Colonic mucosa (tissue), 4 donors: ENCODE results near the gene SPEN. TPM values are rescaled to one million over a fixed set of nuclear protein-coding genes. Genes with fewer than 3 reads are reported as not detected.
"Not testable (repeated sequence)": the region's sequence is repeated elsewhere in the genome, so short reads cannot be mapped to it uniquely, and the experiment has no call there.

Source experiments
- DNase-seq: peaks from one replicate; pipeline ENCODE4 v3.0.0-alpha.2; 2020
- H3K27ac ChIP-seq: fragments of 200-600 bp; one replicate; pipeline ENCODE4 v1.8.0; 2021
- H3K27me3 ChIP-seq: fragments of 200-600 bp; one replicate; pipeline ENCODE4 v1.8.0; 2021
- H3K36me3 ChIP-seq: fragments of 200-600 bp; one replicate; pipeline ENCODE4 v1.8.0; 2021
- H3K4me1 ChIP-seq: fragments of 200-600 bp; one replicate; pipeline ENCODE4 v1.8.0; 2021; ENCODE audit warnings: mild to moderate bottlenecking
- H3K4me3 ChIP-seq: fragments of 200-600 bp; one replicate; pipeline ENCODE4 v1.8.0; 2021
- H3K9ac ChIP-seq, 2 donors: one replicate each; pipeline ENCODE4 v1.7.0; 2013; ENCODE audit warnings: control low read depth in 2 of 2, low read depth in 2 of 2, low read length in 2 of 2
- H3K9me3 ChIP-seq: fragments of 200-600 bp; one replicate; pipeline ENCODE4 v1.8.0; 2021
- CTCF ChIP-seq: fragments of 200-600 bp; IDR thresholded peaks from one replicate; pipeline ENCODE4 v1.8.0; 2022; ENCODE audit warnings: antibody characterized with exemption, mild to moderate bottlenecking
- intact Hi-C: fragments of 100-400 bp; cut with DNase I; formaldehyde crosslinking; loops from one replicate; pipeline ENCODE4 v1.14.1; 2022
- total RNA-seq, 2 donors: library from RNA; stranded (reverse); fragmentation: NEBNext Ultra II Directional in 1 of 2; extraction: Animal tissue kit (Norgen Biotek cat#: 25700) in 1 of 2; gene quantifications; one replicate each; pipeline ENCODE4 v1.2.1, GENCODE V29; 2021
- donor health status: healthy.
- donor health status: DM: no; HTN: no; CAD: no.
- donor health status: DM: no; HTN: no; CAD: no.

The SPEN gene
- total RNA-seq, 2 donors from 2014 or later = 40.9 to 42.5 TPM

DNA sequence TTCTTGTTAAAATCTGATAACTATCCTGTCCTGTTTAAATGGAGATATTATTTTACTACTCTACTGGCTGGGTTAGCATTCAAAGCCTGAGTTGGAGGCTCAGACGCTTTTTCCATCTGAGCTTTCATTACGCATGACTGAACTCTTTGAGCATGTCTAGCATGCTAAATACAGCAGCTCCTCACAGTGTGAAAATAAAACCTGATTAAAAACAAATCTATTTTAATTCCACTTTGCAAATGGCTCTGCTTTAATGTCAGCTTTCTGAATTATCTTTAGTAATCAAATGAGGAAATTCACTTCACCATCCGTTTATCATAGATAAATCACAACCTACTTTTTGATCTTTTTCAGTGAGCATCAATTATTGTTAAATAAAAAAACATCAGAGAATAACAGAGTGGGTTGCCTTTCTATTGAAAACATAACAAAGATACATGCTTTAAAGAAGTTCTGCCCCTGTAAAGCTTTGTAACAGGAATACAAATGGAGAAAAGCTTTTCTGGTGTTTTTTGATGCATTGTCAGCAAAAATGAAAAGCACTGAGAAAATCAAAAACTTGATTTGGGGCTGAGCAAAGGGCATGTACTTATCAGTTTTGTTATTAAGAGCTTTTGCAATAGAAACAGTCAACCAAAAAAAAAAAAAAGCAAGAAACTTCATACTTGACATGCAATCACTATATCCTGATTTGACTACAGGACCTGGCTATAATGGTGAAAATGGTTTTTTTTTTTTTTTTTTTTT, 3.5 kb upstream of the SPEN start:
- H3K4me1 ChIP-seq = no peaks in the 10 kb centered on the region
- intact Hi-C loops = no loop called here
- DNase-seq = no peak
- no peak overlapping the region for H3K27ac ChIP-seq
- H3K27me3 ChIP-seq = no peaks in the 10 kb centered on the region
- H3K36me3 ChIP-seq = no peaks in the 10 kb centered on the region
- H3K4me3 ChIP-seq = no peak overlapping the region
- no peak for TF ChIP-seq CTCF
- no peak overlapping the region for H3K9ac ChIP-seq
- no peaks in the 10 kb centered on the region for H3K9me3 ChIP-seq

GRCh38 chr1:15846056-15846455, 1.5 kb upstream of the SPEN start:
- DNase-seq, H3K4me3 ChIP-seq, H3K4me1 ChIP-seq, H3K27ac ChIP-seq, H3K27me3 ChIP-seq, H3K36me3 ChIP-seq, H3K9me3 ChIP-seq, H3K9ac ChIP-seq: not testable (repeated sequence)
- intact Hi-C loops = loop anchor here (5.0 kb wide), 1 partner anchor 41 kb away; no protein-coding TSS in a partner anchor

DNA sequence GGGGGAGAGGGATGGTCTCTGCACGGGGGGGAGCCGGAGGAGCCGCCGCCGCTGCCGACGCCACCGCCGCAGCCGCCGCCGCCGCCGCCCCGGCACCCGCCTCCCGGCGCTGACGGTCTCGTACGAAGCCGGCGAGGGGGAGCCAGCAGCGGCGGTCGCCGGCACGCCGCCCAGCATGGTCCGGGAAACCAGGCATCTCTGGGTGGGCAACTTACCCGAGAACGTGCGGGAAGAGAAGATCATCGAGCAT, 311 bp downstream of the SPEN start:
- Histone ChIP-seq H3K9ac (peak overlapping the region; percentile 78 to 99), H3K4me1 (peaks cover 8% of the 10 kb centered on the region), H3K9me3 (no peaks in the 10 kb centered on the region), H3K36me3 (no peaks in the 10 kb centered on the region), H3K27ac (peak overlapping the region; percentile 97), H3K4me3 (peak overlapping the region; percentile 85), H3K27me3 (no peaks in the 10 kb centered on the region)
- intact Hi-C loops = loop anchor here (5.0 kb wide), 1 partner anchor 39 kb away; no protein-coding TSS in a partner anchor
- no peak for TF ChIP-seq CTCF
- no peak for DNase-seq

DNA sequence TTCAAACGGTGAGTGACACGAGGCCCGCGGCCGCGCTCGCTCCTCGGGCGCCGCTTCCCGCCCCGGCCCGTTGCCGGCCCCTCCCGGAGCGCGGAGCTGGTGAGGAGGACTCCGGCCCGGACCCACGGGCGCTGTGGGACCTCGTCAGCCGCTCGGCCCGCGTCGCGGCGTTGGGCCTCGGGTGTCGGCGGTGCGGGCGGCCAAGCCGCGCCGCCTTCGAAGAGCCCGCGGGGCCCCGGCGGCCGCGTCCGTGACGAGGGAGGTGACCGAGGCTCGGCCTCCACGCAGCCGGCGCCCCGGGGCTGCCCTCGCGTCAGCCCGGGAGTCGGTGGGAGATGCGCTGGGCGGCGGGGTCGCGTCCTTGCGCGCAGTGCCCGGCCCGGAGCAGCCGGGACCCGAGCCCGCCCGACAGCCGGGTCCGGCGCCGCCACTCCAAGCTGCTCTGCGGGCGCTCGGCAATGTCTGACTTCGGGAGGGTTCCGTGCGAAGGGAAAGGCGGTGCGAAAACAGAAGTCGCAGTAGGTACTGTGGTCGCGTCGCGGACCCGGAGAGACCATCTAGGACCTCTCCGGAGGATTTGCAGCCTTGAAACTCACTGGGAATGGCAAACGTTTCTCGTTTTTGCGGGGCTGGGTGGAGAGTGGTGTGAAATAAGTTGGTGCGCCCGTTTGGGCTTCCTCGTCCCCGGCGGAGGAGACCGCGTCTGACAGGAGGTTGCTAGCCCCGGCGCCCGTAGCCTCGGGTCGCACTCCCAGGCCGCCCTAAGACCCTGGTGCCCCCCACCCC, 829 bp downstream of the SPEN start:
- Histone ChIP-seq H3K27me3 (no peaks in the 10 kb centered on the region), H3K9me3 (no peaks in the 10 kb centered on the region), H3K4me3 (peak overlapping the region; percentile 85), H3K9ac (peak overlapping the region; percentile 78 to 99), H3K36me3 (no peaks in the 10 kb centered on the region), H3K4me1 (peaks cover 8% of the 10 kb centered on the region), H3K27ac (peak overlapping the region; percentile 97)
- peak; percentile 49 for DNase-seq
- TF ChIP-seq CTCF = no peak
- intact Hi-C loops = loop anchor here (5.0 kb wide), 1 partner anchor 39 kb away; no protein-coding TSS in a partner anchor

DNA sequence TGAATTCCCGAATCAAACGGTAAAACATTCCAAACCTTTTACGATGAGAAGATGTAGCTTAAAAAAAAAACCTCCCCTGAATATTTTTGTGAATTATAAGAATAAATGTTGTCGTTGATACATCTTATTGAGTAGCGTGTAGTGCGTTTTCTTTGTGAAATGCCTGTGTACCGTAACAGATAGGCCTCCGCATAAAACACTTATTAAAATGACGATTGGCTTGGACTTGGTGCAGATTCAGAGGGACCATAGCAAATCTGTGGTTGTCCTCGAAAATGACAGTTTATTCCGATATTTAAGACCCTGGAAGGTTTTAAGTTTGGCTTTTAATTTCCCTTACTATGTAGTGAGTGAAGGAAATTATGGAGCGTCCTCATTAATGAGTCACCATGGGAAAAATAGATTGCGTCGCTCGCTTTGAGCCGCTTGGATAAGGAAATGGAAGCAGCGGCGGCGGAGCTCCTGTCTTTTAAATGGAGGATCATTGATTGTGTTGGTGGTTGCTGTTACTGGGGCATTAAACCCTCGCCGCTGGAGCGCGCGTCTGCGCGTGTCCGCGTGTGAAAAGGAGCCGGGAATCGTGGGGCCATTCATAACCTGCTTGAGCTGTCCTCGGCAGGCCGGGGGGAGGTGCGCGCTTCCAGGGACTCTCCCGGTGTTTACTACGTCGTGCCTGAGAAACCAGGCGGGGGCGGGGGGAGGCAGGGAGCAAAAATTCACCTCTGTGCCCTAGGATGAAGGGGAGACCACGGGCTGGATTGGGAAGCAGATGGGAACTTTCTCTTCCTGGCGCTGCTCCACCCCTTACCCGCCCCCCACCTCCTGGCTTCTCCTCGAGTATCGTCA, 1.6 kb downstream of the SPEN start:
- intact Hi-C loops = loop anchor here (5.0 kb wide), 1 partner anchor 38 kb away; no protein-coding TSS in a partner anchor
- Histone ChIP-seq H3K9ac (peak overlapping the region; percentile 78 to 99), H3K27ac (peak overlapping the region; percentile 97), H3K9me3 (no peaks in the 10 kb centered on the region), H3K4me3 (peak overlapping the region; percentile 85), H3K4me1 (peaks cover 8% of the 10 kb centered on the region), H3K27me3 (no peaks in the 10 kb centered on the region), H3K36me3 (no peaks in the 10 kb centered on the region)
- peak; percentile 86 for DNase-seq
- no peak for TF ChIP-seq CTCF
